HCT116 (cell line): Measurements from ENCODE around the gene SPIRE1. TPM values are rescaled to one million over a fixed set of nuclear protein-coding genes. Genes with fewer than 3 reads are reported as not detected.

Experiments used
- ATAC-seq: fragments of 200-7000 bp; cut with Tn5 transposase; 2 replicates; pipeline ENCODE4 v1.9.1; 2020; ENCODE audit warnings: mild to moderate bottlenecking, moderate library complexity
- BruUV-seq: library from RNA; stranded (reverse); fragments of 400-500 nt; replicated peaks from 2 replicates; lab custom pipeline; 2021; lab: Mats Ljungman, UMichigan
- CTCF ChIA-PET: fragments of 300-600 bp; sonication (Branson Sonifier 250); formaldehyde crosslinking; loops from one replicate; lab custom pipeline; 2021; ENCODE audit warnings: antibody characterized with exemption; lab: Charles Lee
- POLR2A ChIA-PET: fragments of 300-600, 350-600 bp; sonication (Branson Sonifier 250); formaldehyde crosslinking; loops from one replicate; lab custom pipeline; 2021; ENCODE audit warnings: antibody characterized with exemption; lab: Charles Lee
- RAD21 ChIA-PET, 2 experiments: fragments of 300-600 bp; sonication (Branson Sonifier 250); formaldehyde crosslinking; loops; one replicate each; lab custom pipeline; 2023; ENCODE audit warnings: low total read pairs in 2 of 2; ENCODE audit not compliant: uncharacterized antibody in 2 of 2, unreplicated experiment in 2 of 2, low non-redundant PET in 1 of 2; lab: Charles Lee
- DNase-seq: peaks from one replicate; pipeline ENCODE4 v3.0.0-alpha.2; 2010; ENCODE audit warnings: low read depth, low spot score
- H2AFZ ChIP-seq: fragments of 200-600 bp; shearing (Covaris generic), sonication (generic); 2 replicates; pipeline ENCODE4 v1.6.1; 2017; ENCODE audit warnings: low read depth, mixed run types, mixed read lengths, antibody characterized with exemption, low read length; ENCODE audit not compliant: poor library complexity, severe bottlenecking
- H3K27ac ChIP-seq: 2 replicates; pipeline ENCODE4 v1.5.1; 2012; ENCODE audit warnings: low read depth, low read length
- H3K27me3 ChIP-seq: fragments of 200-600 bp; sonication (generic); 2 replicates; pipeline ENCODE4 v1.6.1; 2016; ENCODE audit warnings: mixed run types, low read length, mixed read lengths; ENCODE audit not compliant: insufficient read depth
- H3K36me3 ChIP-seq, 2 experiments: fragments of 200-500 bp in 1 of 2; fragments of 200-600 bp in 1 of 2; sonication (Bioruptor generic) in 1 of 2; sonication (generic) in 1 of 2; 2 replicates each; pipeline versions ENCODE4 v1.5.1 to v1.6.1; 2014 to 2016; ENCODE audit warnings: low read length in 2 of 2, inconsistent platforms in 1 of 2, mixed read lengths in 1 of 2, mixed run types in 1 of 2; ENCODE audit not compliant: insufficient read depth in 2 of 2, control insufficient read depth in 1 of 2
- H3K4me1 ChIP-seq, 2 experiments: fragments of 200-600 bp in 1 of 2; sonication (generic) in 1 of 2; 2 replicates each; pipeline versions ENCODE4 v1.5.1 to v1.6.1; 2012 to 2017; ENCODE audit warnings: low read length in 2 of 2, inconsistent platforms in 1 of 2, mild to moderate bottlenecking in 1 of 2, mixed read lengths in 1 of 2, mixed run types in 1 of 2, moderate library complexity in 1 of 2; ENCODE audit not compliant: insufficient read depth in 2 of 2, control insufficient read depth in 1 of 2
- H3K4me2 ChIP-seq: fragments of 200-600 bp; sonication (generic); 2 replicates; pipeline ENCODE4 v1.6.1; 2017; ENCODE audit warnings: mixed run types, low read length, mixed read lengths
- H3K4me3 ChIP-seq, 2 experiments: fragments of 200-600 bp in 1 of 2; sonication (generic) in 1 of 2; replicated peaks in 1 of 2; 2 replicates each; pipeline ENCODE4 v1.5.1; 2011 to 2016; ENCODE audit warnings: low read length in 2 of 2, control low read depth in 1 of 2, low read depth in 1 of 2, mild to moderate bottlenecking in 1 of 2, mixed read lengths in 1 of 2, mixed run types in 1 of 2
- H3K79me2 ChIP-seq: fragments of 200-600 bp; sonication (generic); 2 replicates; pipeline ENCODE4 v1.6.1; 2017; ENCODE audit warnings: mild to moderate bottlenecking, mixed run types, low read length, moderate library complexity, mixed read lengths; ENCODE audit not compliant: insufficient read depth
- H3K9ac ChIP-seq: fragments of 200-600 bp; sonication (generic); 2 replicates; pipeline ENCODE4 v1.6.1; 2016; ENCODE audit warnings: low read length, mixed read lengths
- H3K9me2 ChIP-seq: fragments of 200-600 bp; sonication (generic), shearing (Covaris generic); 2 replicates; pipeline ENCODE4 v1.6.1; 2017; ENCODE audit warnings: mixed run types, mild to moderate bottlenecking, moderate library complexity; ENCODE audit not compliant: insufficient read depth
- H3K9me3 ChIP-seq, 2 experiments: fragments of 200-500 bp in 1 of 2; fragments of 200-600 bp in 1 of 2; sonication (Bioruptor generic) in 1 of 2; sonication (generic) in 1 of 2; 2 replicates each; pipeline ENCODE4 v1.6.1; 2014 to 2017; ENCODE audit warnings: low read length in 2 of 2, mixed read lengths in 2 of 2, inconsistent platforms in 1 of 2, low read depth in 1 of 2, mild to moderate bottlenecking in 1 of 2, mixed run types in 1 of 2, moderate library complexity in 1 of 2; ENCODE audit not compliant: control insufficient read depth in 1 of 2, insufficient read depth in 1 of 2
- H4K20me1 ChIP-seq: fragments of 200-600 bp; sonication (generic), shearing (Covaris generic); 2 replicates; pipeline ENCODE4 v1.6.1; 2017; ENCODE audit warnings: mixed run types, mild to moderate bottlenecking, moderate library complexity; ENCODE audit not compliant: insufficient read depth
- CBX3 ChIP-seq: IDR thresholded peaks from 2 replicates; pipeline ENCODE4 v1.6.1; 2012; ENCODE audit warnings: low read depth
- CEBPB ChIP-seq: IDR thresholded peaks from 2 replicates; pipeline ENCODE4 v1.6.1; 2012; ENCODE audit warnings: low read depth
- CTCF ChIP-seq, 3 experiments: fragments of 200-600 bp in 1 of 3; sonication (generic) in 1 of 3; IDR thresholded peaks in 2 of 3; conservative IDR thresholded peaks in 1 of 3; 2 replicates each; pipeline ENCODE4 v1.5.1; 2012 to 2017; ENCODE audit warnings: low read depth in 2 of 3, low read length in 2 of 3, antibody characterized with exemption in 1 of 3, borderline replicate concordance in 1 of 3, control low read depth in 1 of 3, mild to moderate bottlenecking in 1 of 3, mixed read lengths in 1 of 3, mixed run types in 1 of 3, moderate library complexity in 1 of 3; ENCODE audit not compliant: insufficient read depth in 1 of 3
- ELF1 ChIP-seq: IDR thresholded peaks from 2 replicates; pipeline ENCODE4 v1.6.1; 2012; ENCODE audit warnings: low read depth, borderline replicate concordance
- FOSL1 ChIP-seq: IDR thresholded peaks from 2 replicates; pipeline ENCODE4 v1.6.1; 2012; ENCODE audit warnings: low read depth
- JUND ChIP-seq: IDR thresholded peaks from 2 replicates; pipeline ENCODE4 v1.6.1; 2012
- POLR2AphosphoS5 ChIP-seq: IDR thresholded peaks from 2 replicates; pipeline ENCODE4 v1.6.1; 2011; ENCODE audit warnings: mild to moderate bottlenecking, low read depth, low read length, moderate library complexity
- REST ChIP-seq: IDR thresholded peaks from 2 replicates; pipeline ENCODE4 v1.6.1; 2012; ENCODE audit warnings: low read depth
- SIN3A ChIP-seq: IDR thresholded peaks from 2 replicates; pipeline ENCODE4 v1.6.1; 2012; ENCODE audit warnings: low read depth
- SRF ChIP-seq: IDR thresholded peaks from 2 replicates; pipeline ENCODE4 v1.6.1; 2012; ENCODE audit warnings: low read depth
- TCF7L2 ChIP-seq: IDR thresholded peaks from 2 replicates; pipeline ENCODE4 v1.7.0; 2011; ENCODE audit warnings: borderline replicate concordance, inconsistent platforms; ENCODE audit not compliant: insufficient read depth, insufficient read length; ENCODE audit errors: extremely low read depth
- YY1 ChIP-seq: IDR thresholded peaks from 2 replicates; pipeline ENCODE4 v1.6.1; 2011; ENCODE audit warnings: low read length, low read depth, moderate library complexity, mild to moderate bottlenecking; ENCODE audit not compliant: insufficient replicate concordance; ENCODE audit errors: extremely low read depth
- ZNF274 ChIP-seq: fragments of 200-500 bp; sonication (Bioruptor generic); IDR thresholded peaks from 2 replicates; pipeline ENCODE4 v1.6.1; 2014; ENCODE audit warnings: mild to moderate bottlenecking, low read depth, low read length, inconsistent platforms
- intact Hi-C: fragments of 100-400 bp; cut with micrococcal nuclease; formaldehyde crosslinking; loops from 2 replicates; pipeline ENCODE4 v1.10.0; 2022
- total RNA-seq: library from RNA; stranded (reverse); gene quantifications from one replicate; pipeline ENCODE4 v1.2.1, GENCODE V29; 2021; ENCODE audit not compliant: unreplicated experiment
- TF ChIP-seq, protein P1 (sequence below): IDR thresholded peaks from 2 replicates; pipeline ENCODE4 v1.6.1; 2012
- TF ChIP-seq, protein P2 (sequence below): IDR thresholded peaks from 2 replicates; pipeline ENCODE4 v1.6.1; 2011; ENCODE audit warnings: mild to moderate bottlenecking, low read length, moderate library complexity; ENCODE audit not compliant: insufficient replicate concordance; ENCODE audit errors: extremely low read depth

The SPIRE1 gene
- total RNA-seq, 1 experiment from 2014 or later: 26.6 TPM

DNA sequence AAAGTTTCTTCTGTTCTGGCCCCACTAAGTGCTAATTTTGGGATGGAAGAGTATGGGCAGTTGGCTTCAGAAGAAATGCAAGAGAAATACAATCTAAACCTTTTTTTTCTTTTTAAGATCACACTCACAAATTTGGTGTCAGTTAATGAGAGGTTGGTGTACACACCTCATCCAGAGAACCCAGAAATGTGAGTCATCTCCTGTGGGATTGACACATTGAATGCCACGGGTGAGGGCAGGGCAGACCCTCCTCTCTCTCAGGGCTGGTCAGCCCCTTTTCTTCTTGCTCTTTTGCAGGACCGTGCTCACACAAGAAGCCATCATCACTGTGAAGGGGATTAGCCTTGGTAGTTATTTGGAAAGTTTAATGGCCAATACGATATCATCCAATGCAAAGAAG, 231.0 kb downstream of the SPIRE1 start:
- Histone ChIP-seq H3K9ac (no peak overlapping the region), H3K36me3 (peaks cover 0 to 2% of the 10 kb centered on the region in 2 experiments; a peak in 2 of 4 replicates), H3K9me2 (no peaks in the 10 kb centered on the region), H3K79me2 (no peaks in the 10 kb centered on the region), H3K4me2 (no peak overlapping the region), H3K27me3 (no peaks in the 10 kb centered on the region), H3K27ac (no peak overlapping the region), H3K4me3 (no peak overlapping the region), H4K20me1 (no peaks in the 10 kb centered on the region), H3K4me1 (no peaks in the 10 kb centered on the region), H2AFZ (no peak overlapping the region), H3K9me3 (no peaks in the 10 kb centered on the region)
- no TSS peak for BruUV-seq
- DNase-seq: no peak
- TF ChIP-seq YY1 (no peak), SIN3A (no peak), JUND (no peak), REST (no peak), CEBPB (no peak), FOSL1 (no peak), CTCF (IDR thresholded peaks at IDR 0.05 in 2 of 3, conservative IDR thresholded peaks at IDR 0.05 in 1 of 3; ENCODE audit: borderline replicate concordance in 1 of 3, insufficient read depth in 1 of 3, low read depth in 2 of 3, low read length in 2 of 3) (no peak), SRF (no peak), POLR2AphosphoS5 (no peak), CBX3 (no peak), ELF1 (no peak), ZNF274 (no peak), TCF7L2 (no peak)
- TF ChIP-seq, protein P1, sequence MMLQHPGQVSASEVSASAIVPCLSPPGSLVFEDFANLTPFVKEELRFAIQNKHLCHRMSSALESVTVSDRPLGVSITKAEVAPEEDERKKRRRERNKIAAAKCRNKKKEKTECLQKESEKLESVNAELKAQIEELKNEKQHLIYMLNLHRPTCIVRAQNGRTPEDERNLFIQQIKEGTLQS: no peak
- TF ChIP-seq, protein P2, sequence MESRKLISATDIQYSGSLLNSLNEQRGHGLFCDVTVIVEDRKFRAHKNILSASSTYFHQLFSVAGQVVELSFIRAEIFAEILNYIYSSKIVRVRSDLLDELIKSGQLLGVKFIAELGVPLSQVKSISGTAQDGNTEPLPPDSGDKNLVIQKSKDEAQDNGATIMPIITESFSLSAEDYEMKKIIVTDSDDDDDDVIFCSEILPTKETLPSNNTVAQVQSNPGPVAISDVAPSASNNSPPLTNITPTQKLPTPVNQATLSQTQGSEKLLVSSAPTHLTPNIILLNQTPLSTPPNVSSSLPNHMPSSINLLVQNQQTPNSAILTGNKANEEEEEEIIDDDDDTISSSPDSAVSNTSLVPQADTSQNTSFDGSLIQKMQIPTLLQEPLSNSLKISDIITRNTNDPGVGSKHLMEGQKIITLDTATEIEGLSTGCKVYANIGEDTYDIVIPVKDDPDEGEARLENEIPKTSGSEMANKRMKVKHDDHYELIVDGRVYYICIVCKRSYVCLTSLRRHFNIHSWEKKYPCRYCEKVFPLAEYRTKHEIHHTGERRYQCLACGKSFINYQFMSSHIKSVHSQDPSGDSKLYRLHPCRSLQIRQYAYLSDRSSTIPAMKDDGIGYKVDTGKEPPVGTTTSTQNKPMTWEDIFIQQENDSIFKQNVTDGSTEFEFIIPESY: no peak
- ATAC-seq: no peak
- intact Hi-C loops: no loop called here
- POLR2A ChIA-PET: no interaction called here
- RAD21 ChIA-PET: no interaction called here
- CTCF ChIA-PET: no interaction called here
